ENCODE data around the gene SETDB2.
A peak's percentile ranks its signal among the peaks of the same experiment; 100 is the strongest.

The SETDB2 gene

GRCh38 chr13:49435992-49436391, 8.1 kb upstream of the SETDB2 start:
- no peak for DNase-seq (ENCODE audit: low spot score)

- DNase-seq (ENCODE audit: low spot score), result peak; percentile 7
These were observed 7.2 kb upstream of the SETDB2 start for GRCh38 chr13:49436890-49437289.

GRCh38 chr13:49437705-49438104, 6.4 kb upstream of the SETDB2 start:
- no peak for DNase-seq (ENCODE audit: low spot score)

- DNase-seq (ENCODE audit: low spot score), result no peak
These were observed 4.5 kb upstream of the SETDB2 start for GRCh38 chr13:49439609-49440008.

GRCh38 chr13:49441312-49441711, 2.8 kb upstream of the SETDB2 start:
- no peak for DNase-seq (ENCODE audit: low spot score)

- no peak for DNase-seq (ENCODE audit: low spot score)
These were observed 2.2 kb upstream of the SETDB2 start for GRCh38 chr13:49441846-49442245.

- DNase-seq (ENCODE audit: low spot score), result no peak
These were observed 744 bp upstream of the SETDB2 start for GRCh38 chr13:49443357-49443703.

GRCh38 chr13:49444524-49445395, 686 bp downstream of the SETDB2 start:
- peak; percentile 50 for DNase-seq (ENCODE audit: low spot score)

GRCh38 chr13:49446473-49446872, 2.4 kb downstream of the SETDB2 start:
- DNase-seq (ENCODE audit: low spot score), result no peak

- DNase-seq (ENCODE audit: low spot score), result no peak
These were observed 4.7 kb downstream of the SETDB2 start for GRCh38 chr13:49448753-49449152.

- DNase-seq (ENCODE audit: low spot score), result no peak
These were observed 6.2 kb downstream of the SETDB2 start for GRCh38 chr13:49450105-49450819.

GRCh38 chr13:49452725-49453457, 8.8 kb downstream of the SETDB2 start:
- no peak for DNase-seq (ENCODE audit: low spot score)

GRCh38 chr13:49453465-49453864, 9.4 kb downstream of the SETDB2 start:
- no peak for DNase-seq (ENCODE audit: low spot score)

- DNase-seq (ENCODE audit: low spot score), result no peak
These were observed 10.4 kb downstream of the SETDB2 start for GRCh38 chr13:49454388-49455006.

- no peak for DNase-seq (ENCODE audit: low spot score)
These were observed 10.9 kb downstream of the SETDB2 start for GRCh38 chr13:49455007-49455398.

GRCh38 chr13:49456156-49456555, 12.1 kb downstream of the SETDB2 start:
- no peak for DNase-seq (ENCODE audit: low spot score)

- DNase-seq (ENCODE audit: low spot score), result no peak
These were observed 13.1 kb downstream of the SETDB2 start for GRCh38 chr13:49457221-49457620.

- DNase-seq (ENCODE audit: low spot score), result no peak
These were observed 15.5 kb downstream of the SETDB2 start for GRCh38 chr13:49459580-49459979.

- no peak for DNase-seq (ENCODE audit: low spot score)
These were observed 20.0 kb downstream of the SETDB2 start for GRCh38 chr13:49464085-49464484.

GRCh38 chr13:49464621-49465325, 20.7 kb downstream of the SETDB2 start:
- DNase-seq (ENCODE audit: low spot score), result no peak

GRCh38 chr13:49466292-49466838, 22.3 kb downstream of the SETDB2 start:
- no peak for DNase-seq (ENCODE audit: low spot score)
